ENCODE data around the gene TRABD2A.
"Not testable (repeated sequence)": the region's sequence is repeated elsewhere in the genome, so short reads cannot be mapped to it uniquely, and the experiment has no call there.

DNA sequence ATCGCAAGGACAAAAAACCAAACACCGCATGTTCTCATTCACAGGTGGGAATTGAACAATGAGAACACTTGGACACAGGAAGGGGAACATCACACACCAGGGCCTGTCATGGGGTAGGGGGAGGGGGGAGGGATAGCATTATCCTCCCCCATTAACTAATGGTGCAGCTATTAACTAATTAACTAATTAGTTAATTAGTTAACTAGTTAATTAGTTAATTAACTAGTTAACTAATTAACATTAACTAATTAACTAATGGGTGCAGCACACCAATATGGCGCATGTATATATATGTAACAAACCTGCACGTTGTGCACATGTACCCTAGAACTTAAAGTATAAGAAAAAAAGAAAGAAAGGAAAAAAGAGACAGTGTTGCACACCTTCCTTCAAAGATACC is 12.6 kb downstream of the TRABD2A start:
- TF ChIP-seq, protein P1, sequence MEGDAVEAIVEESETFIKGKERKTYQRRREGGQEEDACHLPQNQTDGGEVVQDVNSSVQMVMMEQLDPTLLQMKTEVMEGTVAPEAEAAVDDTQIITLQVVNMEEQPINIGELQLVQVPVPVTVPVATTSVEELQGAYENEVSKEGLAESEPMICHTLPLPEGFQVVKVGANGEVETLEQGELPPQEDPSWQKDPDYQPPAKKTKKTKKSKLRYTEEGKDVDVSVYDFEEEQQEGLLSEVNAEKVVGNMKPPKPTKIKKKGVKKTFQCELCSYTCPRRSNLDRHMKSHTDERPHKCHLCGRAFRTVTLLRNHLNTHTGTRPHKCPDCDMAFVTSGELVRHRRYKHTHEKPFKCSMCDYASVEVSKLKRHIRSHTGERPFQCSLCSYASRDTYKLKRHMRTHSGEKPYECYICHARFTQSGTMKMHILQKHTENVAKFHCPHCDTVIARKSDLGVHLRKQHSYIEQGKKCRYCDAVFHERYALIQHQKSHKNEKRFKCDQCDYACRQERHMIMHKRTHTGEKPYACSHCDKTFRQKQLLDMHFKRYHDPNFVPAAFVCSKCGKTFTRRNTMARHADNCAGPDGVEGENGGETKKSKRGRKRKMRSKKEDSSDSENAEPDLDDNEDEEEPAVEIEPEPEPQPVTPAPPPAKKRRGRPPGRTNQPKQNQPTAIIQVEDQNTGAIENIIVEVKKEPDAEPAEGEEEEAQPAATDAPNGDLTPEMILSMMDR (IDR thresholded peaks at IDR 0.05): not testable (repeated sequence)
- not testable (repeated sequence) for TF ChIP-seq POLR2AphosphoS5, POLR2A (IDR thresholded peaks at IDR 0.05)

All from breast epithelium (tissue), 3 donors.